HG03378 (cell line): ENCODE results near the gene ISYNA1.
A peak's percentile ranks its signal among the peaks of the same experiment; 100 is the strongest.

Source experiments
- ATAC-seq: cut with Tn5 transposase; IDR thresholded peaks from one replicate; pipeline ENCODE4 v1.9.1; 2021; ENCODE audit warnings: mild to moderate bottlenecking, moderate library complexity; ENCODE audit not compliant: unreplicated experiment

ISYNA1 gene

GRCh38 chr19:18433015-18433691 is 4.8 kb downstream of the ISYNA1 start:
- no peak for ATAC-seq

GRCh38 chr19:18432275-18433014 is 5.5 kb downstream of the ISYNA1 start:
- no peak for ATAC-seq

- ATAC-seq, result no peak
Observed at GRCh38 chr19:18431351-18432197, 6.4 kb downstream of the ISYNA1 start.

- ATAC-seq, result no peak
Observed at GRCh38 chr19:18430417-18431144, 7.4 kb downstream of the ISYNA1 start.

- no peak for ATAC-seq
Observed at GRCh38 chr19:18429717-18430416, 8.1 kb downstream of the ISYNA1 start.

DNA sequence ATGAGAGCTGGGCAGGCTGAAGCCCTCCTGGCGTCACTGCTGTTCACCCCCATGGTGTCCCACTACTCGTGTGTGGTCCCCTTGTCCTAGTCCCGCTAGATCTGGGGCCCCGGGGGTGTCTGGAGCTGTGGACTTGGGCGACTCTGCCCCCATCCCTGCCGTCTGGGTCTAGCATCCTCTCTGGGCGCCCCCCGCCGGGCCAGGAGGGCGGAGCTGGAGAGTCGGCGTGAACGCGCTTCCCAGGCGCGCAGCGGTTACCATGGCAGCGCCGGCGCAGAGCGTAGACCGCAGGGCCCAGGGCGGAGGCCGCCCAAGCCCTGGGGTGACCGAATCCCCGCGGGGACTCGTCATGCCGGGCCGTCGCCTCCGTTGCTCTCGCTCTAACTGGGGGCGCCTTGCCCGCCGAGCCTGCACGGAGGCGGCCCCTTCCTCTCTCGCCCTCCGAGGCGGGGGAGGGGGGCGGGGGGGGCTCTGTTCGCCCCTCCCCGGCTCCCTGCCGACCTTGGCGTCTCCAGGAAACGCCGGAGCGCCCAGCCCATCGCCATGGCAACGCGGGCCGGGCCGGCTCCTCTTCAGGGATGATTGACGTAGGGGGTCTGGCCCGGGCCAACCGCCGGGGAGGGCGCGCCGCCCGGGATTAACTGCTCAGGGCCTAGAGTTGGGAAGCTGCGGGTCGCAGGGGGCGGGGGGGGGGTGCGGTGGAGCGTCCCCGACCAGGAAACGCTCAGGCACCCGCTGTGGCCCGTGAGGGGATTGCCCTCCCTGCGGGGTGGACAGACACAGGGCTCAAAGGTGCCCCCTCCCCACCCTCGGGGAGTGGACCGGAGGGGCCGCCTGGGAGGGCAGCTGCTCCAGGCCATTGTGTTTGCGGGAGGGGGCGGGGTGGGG is 8.9 kb downstream of the ISYNA1 start:
- ATAC-seq, result peak; percentile 45

GRCh38 chr19:18428173-18428786 is 9.7 kb downstream of the ISYNA1 start:
- ATAC-seq, result no peak

DNA sequence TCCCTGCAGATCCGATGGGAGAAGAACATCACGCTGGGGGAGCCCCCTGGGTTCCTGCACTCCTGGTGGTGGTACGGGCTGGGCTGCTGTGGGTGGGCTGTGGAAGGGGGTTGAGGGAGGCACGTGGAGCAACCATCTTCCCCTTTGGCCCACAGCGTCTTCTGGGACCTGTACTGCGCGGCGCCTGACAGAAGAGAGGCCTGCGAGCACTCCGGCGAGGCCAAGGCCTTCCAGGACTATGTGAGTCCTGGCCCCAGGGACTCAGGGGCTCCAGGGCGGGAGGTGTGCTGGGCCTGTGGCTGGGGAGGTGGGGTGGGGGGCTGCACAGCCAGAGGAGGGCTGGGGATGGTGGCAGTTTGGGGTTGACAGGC is 10.2 kb downstream of the ISYNA1 start:
- no peak for ATAC-seq

- ATAC-seq, result no peak
Observed at GRCh38 chr19:18427080-18427742, 10.7 kb downstream of the ISYNA1 start.

GRCh38 chr19:18426416-18426767 is 11.5 kb downstream of the ISYNA1 start:
- no peak for ATAC-seq

DNA sequence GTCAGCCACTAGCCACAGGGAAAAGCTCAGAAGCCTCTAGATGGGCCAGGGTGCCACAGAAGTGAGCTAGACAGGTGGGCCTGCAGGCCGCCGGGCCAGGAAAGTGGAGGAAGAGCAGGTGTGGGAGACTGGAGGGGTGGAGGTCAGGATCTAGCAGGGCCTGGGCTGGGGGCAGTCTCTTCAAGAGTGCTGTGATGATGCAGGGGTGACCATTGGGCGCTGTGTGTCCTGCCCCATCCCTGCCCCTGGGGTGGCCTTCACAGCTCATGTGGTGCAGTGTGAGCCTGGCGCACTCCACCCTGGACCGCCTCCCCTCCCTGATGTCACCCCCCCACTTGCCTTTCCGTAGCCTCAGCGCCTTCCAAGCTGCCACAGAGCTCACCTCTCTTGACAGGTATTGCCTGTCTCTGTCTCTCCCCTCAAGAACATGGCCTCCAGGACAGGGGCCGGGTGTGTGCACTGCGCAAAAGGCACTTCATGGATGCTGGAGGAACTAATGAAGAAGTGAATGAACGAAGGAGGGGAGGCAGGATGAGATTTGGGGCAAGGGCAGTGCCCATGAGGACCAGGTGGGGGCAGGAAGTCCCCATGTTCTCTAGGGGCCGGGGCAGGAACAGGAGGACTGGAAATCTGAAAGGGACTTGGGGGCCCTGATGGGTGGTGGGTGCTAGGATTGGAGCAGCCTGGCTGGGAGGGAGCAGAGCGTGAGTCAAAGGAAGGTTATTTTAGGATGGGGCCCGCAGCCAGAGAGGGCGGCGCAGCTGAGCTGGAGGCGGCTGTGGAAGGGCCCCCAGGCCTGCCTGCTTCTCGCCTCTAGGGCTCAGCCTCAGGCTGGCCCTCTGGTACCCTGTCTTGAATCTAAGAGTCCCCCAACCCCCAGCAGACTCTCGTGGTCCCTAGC is 12.2 kb downstream of the ISYNA1 start:
- ATAC-seq, result no peak

DNA sequence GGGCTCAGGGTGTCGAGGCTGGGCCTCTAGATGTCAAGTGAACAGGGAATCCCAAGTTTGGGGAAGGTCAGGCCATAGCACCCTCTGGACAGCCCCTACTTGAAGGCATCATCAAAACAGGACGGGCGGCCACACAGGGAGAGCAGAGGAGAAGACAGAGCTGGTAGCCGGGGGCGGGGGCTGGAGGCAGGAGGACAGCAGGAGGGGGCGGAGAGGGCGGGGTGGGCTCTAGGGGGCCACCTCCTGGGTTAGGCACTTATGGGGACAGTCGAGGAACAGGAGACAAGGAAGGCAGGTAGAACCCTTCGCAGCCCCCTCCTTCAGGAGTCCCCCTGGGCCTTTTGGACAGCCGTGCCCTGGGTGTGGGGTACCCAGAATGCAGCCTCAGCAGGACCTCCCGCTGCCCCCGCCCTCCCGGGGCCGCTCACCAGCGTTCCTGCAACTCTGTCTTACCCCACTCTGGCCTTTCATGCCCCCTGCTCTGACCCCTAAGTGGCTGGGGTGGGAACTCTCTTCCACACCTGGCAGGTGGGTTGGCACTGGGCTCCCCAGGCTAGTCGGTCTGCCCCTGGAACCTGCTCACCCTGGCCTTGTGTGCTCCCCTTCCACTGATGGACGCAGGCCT is 12.9 kb downstream of the ISYNA1 start:
- ATAC-seq, result no peak

GRCh38 chr19:18424122-18424889 is 13.6 kb downstream of the ISYNA1 start:
- ATAC-seq, result no peak

DNA sequence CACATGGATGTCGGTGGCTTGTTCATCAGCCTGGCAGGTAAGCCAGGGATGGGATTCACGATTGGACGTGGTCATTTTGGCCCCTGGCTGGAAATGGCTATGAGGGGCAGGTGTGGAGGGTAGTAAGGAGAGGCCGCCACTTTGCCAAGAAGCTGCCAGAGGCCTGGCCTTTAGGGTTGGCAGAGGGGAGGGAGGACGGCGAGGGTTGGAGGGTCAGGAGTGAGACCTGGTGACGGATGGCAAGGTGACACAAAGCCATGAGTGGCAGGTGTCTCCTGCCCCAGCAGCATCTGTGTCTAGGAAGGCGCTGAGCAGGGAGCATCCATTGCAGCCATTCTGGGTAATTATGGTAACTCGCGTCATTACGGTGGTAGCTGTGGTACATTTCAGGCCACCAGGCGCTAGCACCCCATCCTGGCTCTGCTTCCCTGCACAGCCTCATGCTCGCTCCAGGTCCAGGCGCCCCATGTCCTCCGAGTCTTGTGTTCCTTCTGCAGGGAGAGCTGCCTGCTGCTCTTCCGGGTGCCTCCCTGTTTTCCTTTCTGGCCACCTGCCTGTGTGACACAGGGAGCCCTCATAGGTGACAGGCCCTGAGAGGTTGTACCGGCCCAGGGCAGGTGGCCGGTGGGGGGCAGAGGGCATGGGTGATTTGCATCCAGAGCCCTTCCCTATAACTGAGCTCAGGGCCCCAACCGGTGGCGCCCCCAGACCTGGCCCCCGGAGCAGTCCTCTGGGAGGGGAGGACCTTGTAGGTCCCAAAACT is 14.5 kb downstream of the ISYNA1 start:
- no peak for ATAC-seq

GRCh38 chr19:18422530-18423191 is 15.3 kb downstream of the ISYNA1 start:
- no peak for ATAC-seq
